GM21619 (cell line): ENCODE measurements around the gene POT1.
A peak's percentile ranks its signal among the peaks of the same experiment; 100 is the strongest.
"Not testable (repeated sequence)": the region's sequence is repeated elsewhere in the genome, so short reads cannot be mapped to it uniquely, and the experiment has no call there.

Experiments used
- ATAC-seq: cut with Tn5 transposase; IDR thresholded peaks from one replicate; pipeline ENCODE4 v1.9.1; 2021; ENCODE audit not compliant: unreplicated experiment

Gene POT1

DNA sequence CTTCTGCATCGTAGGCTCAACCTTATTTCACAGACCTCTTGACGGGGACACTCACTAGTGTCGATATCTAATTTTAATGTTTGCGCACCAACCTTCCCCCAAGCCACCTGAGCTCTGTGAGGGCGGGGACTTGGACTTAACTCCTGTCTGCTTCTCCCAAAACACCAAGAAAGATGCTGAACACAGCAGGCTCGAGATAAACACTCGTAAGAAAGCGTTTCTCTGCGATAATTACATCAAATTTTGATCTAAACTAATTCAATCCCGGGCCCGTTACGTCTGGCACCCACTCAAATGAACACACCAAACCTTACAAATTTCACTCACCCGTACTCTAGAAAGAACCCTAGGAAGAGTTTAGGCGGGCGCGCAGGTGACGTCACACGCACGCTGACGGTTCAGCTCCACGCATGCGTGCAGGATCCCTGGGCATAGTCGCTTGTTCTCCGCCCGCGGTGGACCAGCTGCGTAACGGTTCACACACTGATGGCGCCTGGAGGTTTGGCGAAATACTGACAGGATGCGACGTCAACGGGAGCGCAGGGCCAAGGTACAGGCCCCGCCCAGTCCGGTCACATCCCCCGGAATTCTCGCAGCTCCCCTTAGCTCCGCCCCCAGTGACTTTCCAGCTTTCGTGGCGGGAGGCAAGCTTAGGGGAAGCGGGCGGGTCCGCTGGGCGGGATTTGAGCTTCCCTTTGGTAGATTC is at the start of gene POT1:
Gene POT1, minus strand, starts transcription at position 359 of the 706 bp plus-strand sequence. CDS start 32,652 bp downstream, outside the sequence.
- peak; percentile 100 for ATAC-seq

GRCh38 chr7:124975131-124975530 is 45.5 kb upstream of the POT1 start:
- ATAC-seq = not testable (repeated sequence)

- ATAC-seq = no peak
Observed at GRCh38 chr7:124965553-124965952, 35.9 kb upstream of the POT1 start.

DNA sequence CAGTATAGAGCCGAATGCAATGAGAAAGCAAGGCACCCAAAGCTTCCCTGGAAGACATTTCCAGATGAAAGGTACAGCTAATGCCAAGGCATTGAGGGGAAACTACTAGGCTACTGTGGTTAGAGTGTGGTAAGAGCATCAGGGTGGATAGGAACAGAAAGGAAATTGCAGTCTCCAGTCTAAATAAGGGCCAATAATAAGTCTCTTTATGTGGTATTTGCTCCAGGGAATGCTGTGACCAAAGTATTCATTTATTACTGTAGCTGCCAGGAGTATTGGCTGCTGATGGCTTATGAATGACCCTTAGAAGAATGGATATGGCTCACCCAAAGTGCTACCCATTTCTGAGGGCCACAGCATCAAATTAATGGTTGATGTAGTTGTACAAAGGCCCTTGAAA is 30.1 kb upstream of the POT1 start:
- no peak for ATAC-seq

GRCh38 chr7:124957952-124958351 is 28.3 kb upstream of the POT1 start:
- not testable (repeated sequence) for ATAC-seq

GRCh38 chr7:124956160-124956559 is 26.5 kb upstream of the POT1 start:
- ATAC-seq = no peak

- no peak for ATAC-seq
Observed at GRCh38 chr7:124954790-124955189, 25.2 kb upstream of the POT1 start.

- no peak for ATAC-seq
Observed at GRCh38 chr7:124945680-124946079, 16.1 kb upstream of the POT1 start.

DNA sequence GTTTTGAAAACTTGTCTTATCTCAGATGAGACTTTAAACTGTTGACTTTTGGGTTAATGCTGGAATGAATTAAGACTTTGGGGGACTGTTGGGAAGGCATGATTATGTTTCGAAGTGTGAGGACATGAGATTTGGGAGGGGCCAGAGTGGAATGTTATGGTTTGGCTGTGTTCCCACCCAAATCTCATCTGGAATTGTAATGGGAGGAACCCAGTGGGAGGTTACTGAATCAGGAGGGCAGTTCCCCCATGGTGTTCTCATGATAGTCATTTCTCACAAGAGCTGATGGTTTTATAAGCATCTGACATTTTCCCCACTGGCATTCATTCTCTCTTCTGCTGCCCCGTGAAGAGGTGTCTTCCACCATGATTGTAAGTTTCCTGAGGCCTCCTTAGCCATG is 13.8 kb upstream of the POT1 start:
- ATAC-seq = no peak

GRCh38 chr7:124942399-124942798 is 12.8 kb upstream of the POT1 start:
- ATAC-seq = no peak

GRCh38 chr7:124940306-124940705 is 10.7 kb upstream of the POT1 start:
- no peak for ATAC-seq

GRCh38 chr7:124938128-124938527 is 8.5 kb upstream of the POT1 start:
- ATAC-seq = no peak

DNA sequence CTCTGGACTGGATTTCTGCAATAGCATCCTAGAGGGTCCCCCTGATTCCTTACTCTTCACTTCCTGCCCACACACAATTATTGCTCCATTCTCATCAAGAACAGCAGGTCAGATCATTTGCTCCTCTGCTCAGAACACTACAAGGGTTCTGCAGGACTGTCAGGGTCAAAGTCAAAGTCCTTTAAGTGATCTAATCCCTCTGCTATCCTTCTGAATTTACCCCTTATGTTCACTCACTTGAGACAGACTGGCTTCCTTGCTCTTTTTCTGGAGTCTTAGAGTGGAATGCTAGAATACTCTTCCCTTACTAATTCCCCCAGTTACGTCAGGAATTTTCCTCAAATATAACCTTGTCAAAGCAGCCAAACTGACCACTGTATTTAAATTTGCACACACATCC is 7.5 kb upstream of the POT1 start:
- no peak for ATAC-seq

- no peak for ATAC-seq
Observed at GRCh38 chr7:124934841-124935240, 5.2 kb upstream of the POT1 start.

- no peak for ATAC-seq
Observed at GRCh38 chr7:124930655-124931597, 1.3 kb upstream of the POT1 start.

DNA sequence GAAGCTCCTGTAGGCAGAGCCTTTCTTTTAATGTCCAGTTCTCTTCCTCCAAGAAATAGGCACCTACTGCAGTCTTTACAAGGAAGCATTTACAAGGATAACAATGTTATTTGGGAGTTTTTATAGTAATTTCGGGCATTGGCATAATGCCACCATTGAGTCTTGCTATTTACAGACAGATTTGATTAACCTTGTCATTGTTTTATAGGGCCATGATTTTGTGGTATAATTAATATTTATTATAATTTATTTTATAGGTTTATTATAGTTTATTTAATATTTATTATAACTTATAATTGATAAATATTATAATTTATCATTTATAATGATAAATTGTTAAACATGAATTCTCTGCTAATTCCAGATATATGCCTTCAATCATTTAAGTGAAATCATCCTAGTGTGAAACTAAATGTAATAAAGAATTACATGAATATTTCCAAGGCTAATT is 573 bp upstream of the POT1 start:
- no peak for ATAC-seq

- no peak for ATAC-seq
Observed at GRCh38 chr7:124924906-124925305, 4.7 kb downstream of the POT1 start.

DNA sequence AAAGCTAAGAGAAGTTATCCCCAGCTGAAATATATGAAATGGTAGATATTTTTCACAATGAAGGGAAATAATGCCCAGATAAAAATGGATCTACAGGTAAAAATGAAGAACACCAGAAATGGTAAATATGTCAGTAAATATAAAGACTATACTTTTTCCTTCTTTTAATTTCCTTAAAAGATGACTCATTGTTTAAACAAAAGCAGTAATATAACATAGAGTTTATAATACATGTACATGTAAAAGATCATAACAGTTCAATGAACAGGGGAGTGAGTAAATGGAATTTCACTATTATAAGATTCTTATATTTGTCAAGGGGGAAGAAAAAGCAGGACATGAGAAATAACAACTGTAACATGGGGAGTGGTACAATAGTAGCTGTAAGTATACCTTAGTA is 7.4 kb downstream of the POT1 start:
- ATAC-seq = no peak

- no peak for ATAC-seq
Observed at GRCh38 chr7:124919841-124920240, 9.8 kb downstream of the POT1 start.

DNA sequence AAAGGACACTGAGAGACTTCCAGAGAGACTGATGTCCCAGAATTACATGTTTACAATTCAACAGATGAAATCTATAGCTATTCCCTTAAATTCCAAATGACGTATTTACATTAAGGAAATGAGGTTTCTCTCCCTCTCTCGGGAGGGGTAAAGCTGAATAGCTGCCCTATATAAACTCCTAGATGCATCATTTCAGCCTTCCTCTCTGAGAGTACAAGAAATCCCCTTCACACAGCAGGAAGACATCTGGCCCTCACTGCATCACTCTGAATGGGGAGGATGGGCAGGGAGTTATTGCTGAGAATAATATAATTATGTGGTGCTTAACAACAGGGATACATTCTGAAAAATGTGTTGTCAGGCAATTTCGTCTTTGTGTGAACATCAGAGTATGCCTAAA is 11.0 kb downstream of the POT1 start:
- peak; percentile 73 for ATAC-seq

DNA sequence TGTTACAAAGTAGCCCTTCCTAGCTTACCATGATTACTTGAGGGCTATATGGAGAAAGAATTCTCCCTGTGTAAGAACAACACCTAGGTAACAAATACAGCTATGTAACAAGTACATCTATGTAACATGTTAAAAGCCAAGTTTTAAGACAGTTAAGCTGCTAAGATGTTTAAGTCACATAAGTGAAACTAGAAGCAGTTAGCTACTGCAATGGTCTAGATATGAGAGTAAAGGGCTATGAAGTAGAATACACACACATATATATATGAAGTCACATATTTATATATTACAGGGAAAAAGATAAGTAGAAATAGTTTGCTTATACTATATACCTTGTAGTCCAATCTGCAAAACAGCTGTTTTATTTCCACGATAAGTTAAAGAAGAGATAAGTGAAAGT is 14.4 kb downstream of the POT1 start:
- ATAC-seq = peak; percentile 40

- peak; percentile 46 for ATAC-seq
Observed at GRCh38 chr7:124914298-124914697, 15.3 kb downstream of the POT1 start.
